Neural cell (in vitro differentiated cells): Measurements from ENCODE around the gene NXF2B. TPM values are rescaled to one million over a fixed set of nuclear protein-coding genes. Genes with fewer than 3 reads are reported as not detected.

Source experiments
- H2AFZ ChIP-seq: fragments of 200-600, 300-800 bp; sonication (generic), shearing (Covaris generic); 2 replicates; pipeline ENCODE4 v1.6.0; 2014; ENCODE audit warnings: low read depth, mild to moderate bottlenecking, antibody characterized with exemption, low read length, moderate library complexity
- H3F3A ChIP-seq: fragments of 200-600 bp; shearing (Covaris generic); 2 replicates; pipeline ENCODE4 v1.6.1; 2016; ENCODE audit warnings: mild to moderate bottlenecking, moderate library complexity, mixed read lengths, antibody characterized with exemption, low read length; ENCODE audit not compliant: insufficient read depth, poor library complexity, severe bottlenecking
- H3K27ac ChIP-seq: fragments of 200-600, 300-800 bp; sonication (generic), shearing (Covaris generic); 2 replicates; pipeline ENCODE4 v1.5.1; 2014; ENCODE audit warnings: mild to moderate bottlenecking, low read length, moderate library complexity
- H3K27me3 ChIP-seq: fragments of 300-800, 200-600 bp; sonication (generic), shearing (Covaris generic); 2 replicates; pipeline ENCODE4 v1.6.0; 2014; ENCODE audit warnings: mild to moderate bottlenecking, low read depth, low read length, moderate library complexity; ENCODE audit not compliant: insufficient read depth
- H3K36me3 ChIP-seq: fragments of 300-800, 200-600 bp; sonication (generic), shearing (Covaris generic); 2 replicates; pipeline ENCODE4 v1.5.1; 2014; ENCODE audit warnings: mild to moderate bottlenecking, antibody characterized with exemption, low read length, moderate library complexity; ENCODE audit not compliant: insufficient read depth
- H3K4me2 ChIP-seq: fragments of 300-800, 200-600 bp; sonication (generic), shearing (Covaris generic); 2 replicates; pipeline ENCODE4 v1.6.0; 2014; ENCODE audit warnings: mild to moderate bottlenecking, low read length
- H3K4me3 ChIP-seq: fragments of 300-800, 200-600 bp; sonication (generic), shearing (Covaris generic); 2 replicates; pipeline ENCODE4 v1.5.1; 2014; ENCODE audit warnings: mild to moderate bottlenecking, low read length, moderate library complexity
- H3K79me2 ChIP-seq: fragments of 200-600 bp; shearing (Covaris generic); replicated peaks from 2 replicates; pipeline ENCODE4 v1.6.0; 2014; ENCODE audit warnings: mild to moderate bottlenecking, low read length, moderate library complexity; ENCODE audit not compliant: insufficient read depth
- H3K9ac ChIP-seq: fragments of 300-800, 200-600 bp; sonication (generic), shearing (Covaris generic); 2 replicates; pipeline ENCODE4 v1.6.1; 2016; ENCODE audit warnings: mild to moderate bottlenecking, low read length, mixed read lengths
- H3K9me2 ChIP-seq: fragments of 200-600 bp; shearing (Covaris generic); 2 replicates; pipeline ENCODE4 v1.6.1; 2016; ENCODE audit warnings: mild to moderate bottlenecking, low read length, mixed read lengths; ENCODE audit not compliant: insufficient read depth
- H3K9me3 ChIP-seq: fragments of 200-600, 300-800 bp; sonication (generic), shearing (Covaris generic); 2 replicates; pipeline ENCODE4 v1.6.1; 2016; ENCODE audit warnings: mild to moderate bottlenecking, mixed run types, low read length, moderate library complexity, mixed read lengths
- H4K20me1 ChIP-seq: fragments of 200-600 bp; shearing (Covaris generic); 2 replicates; pipeline ENCODE4 v1.6.1; 2016; ENCODE audit warnings: mild to moderate bottlenecking, mixed run types; ENCODE audit not compliant: insufficient read depth
- CTCF ChIP-seq: fragments of 450-650 bp; IDR thresholded peaks from 2 replicates; pipeline ENCODE4 v1.5.1; 2014; ENCODE audit warnings: antibody characterized with exemption, mild to moderate bottlenecking, moderate library complexity; ENCODE audit not compliant: poor library complexity, severe bottlenecking
- EP300 ChIP-seq: fragments of 450-650 bp; conservative IDR thresholded peaks from 2 replicates; pipeline ENCODE4 v1.6.1; 2014; ENCODE audit warnings: antibody characterized with exemption, mild to moderate bottlenecking, moderate library complexity; ENCODE audit not compliant: poor library complexity, severe bottlenecking
- EZH2 ChIP-seq: fragments of 200-600, 300-800 bp; shearing (Covaris generic), sonication (generic); IDR thresholded peaks from 2 replicates; pipeline ENCODE4 v1.6.1; 2014; ENCODE audit warnings: antibody characterized with exemption, low read length, borderline replicate concordance, mild to moderate bottlenecking; ENCODE audit not compliant: insufficient read depth, poor library complexity, severe bottlenecking
- MXI1 ChIP-seq: fragments of 450-650 bp; conservative IDR thresholded peaks from 2 replicates; pipeline ENCODE4 v1.6.1; 2014; ENCODE audit warnings: antibody characterized with exemption, mild to moderate bottlenecking; ENCODE audit not compliant: poor library complexity, severe bottlenecking
- POLR2AphosphoS5 ChIP-seq: IDR thresholded peaks from 2 replicates; pipeline ENCODE4 v1.6.1; 2012
- RAD21 ChIP-seq: fragments of 450-650 bp; conservative IDR thresholded peaks from 2 replicates; pipeline ENCODE4 v1.6.1; 2014; ENCODE audit warnings: antibody characterized with exemption, mild to moderate bottlenecking, moderate library complexity
- REST ChIP-seq: IDR thresholded peaks from 2 replicates; pipeline ENCODE4 v1.6.1; 2012; ENCODE audit warnings: borderline replicate concordance
- SMC3 ChIP-seq: fragments of 450-650 bp; conservative IDR thresholded peaks from 2 replicates; pipeline ENCODE4 v1.6.1; 2014; ENCODE audit warnings: antibody characterized with exemption, mild to moderate bottlenecking, moderate library complexity; ENCODE audit not compliant: poor library complexity
- TAF1 ChIP-seq: IDR thresholded peaks from 2 replicates; pipeline ENCODE4 v1.6.1; 2012; ENCODE audit warnings: low read depth
- polyA plus RNA-seq: library from polyadenylated mRNA; depleted of rRNA; stranded (reverse); fragments of >200 nt; gene quantifications from 2 replicates; pipeline ENCODE4 v1.2.3, GENCODE V29; 2014

The NXF2B gene
- polyA plus RNA-seq, 1 donor from 2014 or later: not detected

- no peaks in the 10 kb centered on the region for H3K79me2 ChIP-seq
- H3F3A ChIP-seq: no peaks in the 10 kb centered on the region
- no peaks in the 10 kb centered on the region for H3K9me3 ChIP-seq
- no peak for TF ChIP-seq EZH2
- TF ChIP-seq CTCF: peak; percentile 61
- no peak for TF ChIP-seq MXI1
- TF ChIP-seq REST: no peak
- no peak for TF ChIP-seq TAF1
- peak; percentile 68 for TF ChIP-seq SMC3
- no peak for TF ChIP-seq POLR2AphosphoS5
- peak; percentile 35 for TF ChIP-seq RAD21
- no peak for TF ChIP-seq EP300
- H3K4me3 ChIP-seq: no peak overlapping the region
- H3K9me2 ChIP-seq: no peaks in the 10 kb centered on the region
- no peak overlapping the region for H3K27ac ChIP-seq
- no peaks in the 10 kb centered on the region for H3K36me3 ChIP-seq
- no peak overlapping the region for H3K9ac ChIP-seq
- no peaks in the 10 kb centered on the region for H4K20me1 ChIP-seq
- no peak overlapping the region for H3K4me2 ChIP-seq
- H2AFZ ChIP-seq: no peak overlapping the region
- H3K27me3 ChIP-seq: no peaks in the 10 kb centered on the region
Measured at GRCh38 chrX:102345916-102346315, 93.9 kb downstream of the NXF2B start.

- Histone ChIP-seq H3K9me3 (no peaks in the 10 kb centered on the region), H3K4me2 (no peak overlapping the region), H3K27me3 (no peaks in the 10 kb centered on the region), H4K20me1 (no peaks in the 10 kb centered on the region), H3K27ac (no peak overlapping the region), H3K79me2 (no peaks in the 10 kb centered on the region), H2AFZ (no peak overlapping the region), H3K9ac (no peak overlapping the region), H3K36me3 (no peaks in the 10 kb centered on the region), H3K4me3 (no peak overlapping the region), H3F3A (no peaks in the 10 kb centered on the region), H3K9me2 (no peaks in the 10 kb centered on the region)
- TF ChIP-seq SMC3 (peak; percentile 17), CTCF (peak; percentile 29), TAF1 (no peak)
Measured at GRCh38 chrX:102341867-102342266, 97.9 kb downstream of the NXF2B start.
